ENCODE data around the gene KRTAP10-11. TPM values are rescaled to one million over a fixed set of nuclear protein-coding genes. Genes with fewer than 3 reads are reported as not detected.
"Not testable (repeated sequence)": the region's sequence is repeated elsewhere in the genome, so short reads cannot be mapped to it uniquely, and the experiment has no call there.

KRTAP10-11 gene
- total RNA-seq, 2 experiments from 2014 or later = not detected

- Mint-ChIP-seq H3K4me3 (peak overlapping the region; percentile 30), H3K4me1 (ENCODE audit: low read depth) (peaks cover 38% of the 10 kb centered on the region), H3K27me3 (no peaks in the 10 kb centered on the region), H3K9me3 (peaks cover 26% of the 10 kb centered on the region), H3K27ac (peak overlapping the region; percentile 92), H3K36me3 (peaks cover 25% of the 10 kb centered on the region)
- ChIA-PET POLR2A (interaction anchor here (1.0 kb wide), 1 partner anchor 39 kb away, joined by 4 read pairs; the partner anchor contains the start of gene KRTAP12-3), CTCF (interaction anchor here (1.0 to 1.6 kb wide), 2 partner anchors 37 to 175 kb away, joined by 3 to 9 read pairs; no protein-coding TSS in a partner anchor)
- intact Hi-C loops (cut with micrococcal nuclease) = no loop called here
- peak; percentile 70 for DNase-seq
These were observed 27.3 kb upstream of the KRTAP10-11 start for GRCh38 chr21:44618909-44619308.

DNA sequence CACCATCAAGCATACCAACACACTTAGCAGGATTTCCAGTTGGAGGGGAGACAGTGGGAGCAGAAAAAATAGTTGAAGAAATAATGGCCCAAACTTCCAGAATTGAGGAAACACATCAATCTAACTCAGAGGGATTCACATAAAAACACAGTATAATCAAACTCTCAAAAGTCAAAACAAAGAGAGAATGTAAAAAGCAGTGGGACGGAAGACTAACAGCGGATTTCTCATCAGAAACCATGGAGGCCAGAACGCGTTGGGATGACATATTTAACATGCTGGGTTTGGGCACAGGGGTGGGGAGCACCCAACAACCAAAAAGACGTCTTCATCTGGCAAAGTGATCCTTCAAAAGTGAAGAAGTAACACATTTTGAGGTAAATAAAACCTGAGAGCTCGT lies 26.3 kb upstream of the KRTAP10-11 start:
- CTCF ChIA-PET = interaction anchor here (1.6 kb wide), 1 partner anchor 174 kb away, joined by 9 read pairs; no protein-coding TSS in a partner anchor
- H3K9me3 Mint-ChIP-seq = peaks cover 36% of the 10 kb centered on the region
- DNase-seq = no peak
- intact Hi-C loops (cut with micrococcal nuclease) = no loop called here
- H3K4me3 Mint-ChIP-seq = no peak overlapping the region
- H3K27ac Mint-ChIP-seq = peak overlapping the region; percentile 92
- H3K36me3 Mint-ChIP-seq = peaks cover 29% of the 10 kb centered on the region
- no peaks in the 10 kb centered on the region for H3K27me3 Mint-ChIP-seq
- POLR2A ChIA-PET = no interaction called here
- peaks cover 38% of the 10 kb centered on the region for H3K4me1 Mint-ChIP-seq (ENCODE audit: low read depth)

DNA sequence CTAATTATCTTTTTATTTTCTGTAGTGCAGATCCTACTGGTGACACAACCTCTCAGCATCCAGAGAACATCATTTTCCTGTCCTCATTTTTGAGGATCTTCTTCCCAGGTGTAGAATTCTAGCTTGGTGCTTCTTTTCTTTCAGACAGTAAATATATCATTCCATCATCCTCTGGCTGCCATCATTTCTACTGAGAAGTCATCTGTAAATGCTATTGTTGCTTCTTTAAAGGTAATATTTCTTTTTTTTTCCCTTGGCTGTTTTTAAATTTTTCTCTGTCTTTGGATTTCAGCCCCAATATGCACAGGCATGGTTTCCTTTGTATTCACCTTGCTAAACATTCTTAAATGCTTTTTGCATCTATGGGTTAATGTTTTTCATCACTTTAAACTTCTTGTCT lies 22.6 kb upstream of the KRTAP10-11 start:
- ChIA-PET CTCF (no interaction called here), POLR2A (no interaction called here)
- DNase-seq = no peak
- H3K4me1 Mint-ChIP-seq (ENCODE audit: low read depth) = peaks cover 20% of the 10 kb centered on the region
- peaks cover 29% of the 10 kb centered on the region for H3K36me3 Mint-ChIP-seq
- no peak overlapping the region for H3K4me3 Mint-ChIP-seq
- peaks cover 38% of the 10 kb centered on the region for H3K9me3 Mint-ChIP-seq
- no peaks in the 10 kb centered on the region for H3K27me3 Mint-ChIP-seq
- no peak overlapping the region for H3K27ac Mint-ChIP-seq
- intact Hi-C loops (cut with micrococcal nuclease) = no loop called here

GRCh38 chr21:44625756-44626155 lies 20.5 kb upstream of the KRTAP10-11 start:
- POLR2A ChIA-PET = no interaction called here
- Mint-ChIP-seq H3K27ac (no peak overlapping the region), H3K27me3 (no peaks in the 10 kb centered on the region), H3K4me1 (ENCODE audit: low read depth) (peaks cover 18% of the 10 kb centered on the region), H3K4me3 (no peak overlapping the region), H3K9me3 (peaks cover 31% of the 10 kb centered on the region), H3K36me3 (peaks cover 12% of the 10 kb centered on the region)
- no peak for DNase-seq
- intact Hi-C loops (cut with micrococcal nuclease) = no loop called here
- CTCF ChIA-PET = no interaction called here

- peaks cover 34% of the 10 kb centered on the region for H3K9me3 Mint-ChIP-seq
- H3K4me1 Mint-ChIP-seq (ENCODE audit: low read depth) = peaks cover 18% of the 10 kb centered on the region
- no peak overlapping the region for H3K4me3 Mint-ChIP-seq
- no peak for DNase-seq
- no peaks in the 10 kb centered on the region for H3K27me3 Mint-ChIP-seq
- H3K36me3 Mint-ChIP-seq = peaks cover 15% of the 10 kb centered on the region
- no peak overlapping the region for H3K27ac Mint-ChIP-seq
- intact Hi-C loops (cut with micrococcal nuclease) = no loop called here
- POLR2A ChIA-PET = no interaction called here
- CTCF ChIA-PET = no interaction called here
These were observed 20.0 kb upstream of the KRTAP10-11 start for GRCh38 chr21:44626262-44626661.

- no peak within 1 kb of the TSS for H3K27ac Mint-ChIP-seq
- DNase-seq = no peak
- intact Hi-C loops (cut with micrococcal nuclease) = no loop called here
- H3K36me3 Mint-ChIP-seq = peaks cover 16% of the 10 kb centered on the region
- H3K9me3 Mint-ChIP-seq = peaks cover 38% of the 10 kb centered on the region
- no peaks in the 10 kb centered on the region for H3K27me3 Mint-ChIP-seq
- no peak within 1 kb of the TSS for H3K4me3 Mint-ChIP-seq
- ChIA-PET CTCF (no interaction called here), POLR2A (no interaction called here)
- peaks cover 18% of the 10 kb centered on the region for H3K4me1 Mint-ChIP-seq (ENCODE audit: low read depth)
These were observed 19.5 kb upstream of the KRTAP10-11 start, which contains the start of gene KRTAP10-9 for GRCh38 chr21:44626673-44627143. Gene KRTAP10-9, plus strand, starts transcription at chr21:44627093. Its CDS starts 79 bp downstream, at chr21:44627172.

DNA sequence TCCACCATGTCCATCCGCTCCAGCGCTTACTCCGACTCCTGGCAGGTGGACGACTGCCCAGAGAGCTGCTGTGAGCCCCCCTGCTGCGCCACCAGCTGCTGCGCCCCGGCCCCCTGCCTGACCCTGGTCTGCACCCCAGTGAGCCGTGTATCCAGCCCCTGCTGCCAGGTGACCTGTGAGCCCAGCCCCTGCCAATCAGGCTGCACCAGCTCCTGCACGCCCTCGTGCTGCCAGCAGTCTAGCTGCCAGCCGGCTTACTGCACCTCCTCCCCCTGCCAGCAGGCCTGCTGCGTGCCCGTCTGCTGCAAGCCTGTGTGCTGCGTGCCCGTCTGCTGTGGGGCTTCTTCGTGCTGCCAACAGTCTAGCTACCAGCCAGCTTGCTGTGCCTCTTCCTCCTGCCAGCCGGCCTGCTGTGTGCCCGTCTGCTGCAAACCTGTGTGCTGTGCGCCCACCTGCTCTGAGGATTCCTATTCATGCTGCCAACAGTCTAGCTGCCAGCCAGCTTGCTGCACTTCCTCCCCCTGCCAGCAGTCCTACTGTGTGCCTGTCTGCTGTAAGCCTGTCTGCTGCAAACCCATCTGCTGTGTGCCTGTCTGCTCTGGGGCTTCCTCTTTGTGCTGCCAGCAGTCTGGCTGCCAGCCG lies 18.9 kb upstream of the KRTAP10-11 start:
- CTCF ChIA-PET, H3K27ac Mint-ChIP-seq: not testable (repeated sequence)

GRCh38 chr21:44627831-44628233 lies 18.4 kb upstream of the KRTAP10-11 start:
- CTCF ChIA-PET; DNase-seq; POLR2A ChIA-PET; H3K4me3 Mint-ChIP-seq; intact Hi-C loops (cut with micrococcal nuclease); H3K27me3 Mint-ChIP-seq; H3K27ac Mint-ChIP-seq: not testable (repeated sequence)
- Mint-ChIP-seq H3K9me3 (peaks cover 47% of the 10 kb centered on the region), H3K4me1 (ENCODE audit: low read depth) (peaks cover 18% of the 10 kb centered on the region), H3K36me3 (peaks cover 21% of the 10 kb centered on the region)

More for the DNA sequence above, 18.9 kb upstream of the KRTAP10-11 start:
- DNase-seq; intact Hi-C loops (cut with micrococcal nuclease); POLR2A ChIA-PET; H3K27me3 Mint-ChIP-seq; H3K4me3 Mint-ChIP-seq: not testable (repeated sequence)
- H3K4me1 Mint-ChIP-seq (ENCODE audit: low read depth) = peaks cover 18% of the 10 kb centered on the region
- peaks cover 21% of the 10 kb centered on the region for H3K36me3 Mint-ChIP-seq
- H3K9me3 Mint-ChIP-seq = peaks cover 44% of the 10 kb centered on the region

GRCh38 chr21:44628707-44629391 lies 17.4 kb upstream of the KRTAP10-11 start:
- peaks cover 17% of the 10 kb centered on the region for H3K36me3 Mint-ChIP-seq
- H3K4me3 Mint-ChIP-seq = no peak overlapping the region
- H3K27ac Mint-ChIP-seq = no peak overlapping the region
- H3K27me3 Mint-ChIP-seq = no peaks in the 10 kb centered on the region
- DNase-seq = no peak
- ChIA-PET POLR2A (no interaction called here), CTCF (no interaction called here)
- intact Hi-C loops (cut with micrococcal nuclease) = no loop called here
- peaks cover 18% of the 10 kb centered on the region for H3K4me1 Mint-ChIP-seq (ENCODE audit: low read depth)
- peaks cover 46% of the 10 kb centered on the region for H3K9me3 Mint-ChIP-seq

DNA sequence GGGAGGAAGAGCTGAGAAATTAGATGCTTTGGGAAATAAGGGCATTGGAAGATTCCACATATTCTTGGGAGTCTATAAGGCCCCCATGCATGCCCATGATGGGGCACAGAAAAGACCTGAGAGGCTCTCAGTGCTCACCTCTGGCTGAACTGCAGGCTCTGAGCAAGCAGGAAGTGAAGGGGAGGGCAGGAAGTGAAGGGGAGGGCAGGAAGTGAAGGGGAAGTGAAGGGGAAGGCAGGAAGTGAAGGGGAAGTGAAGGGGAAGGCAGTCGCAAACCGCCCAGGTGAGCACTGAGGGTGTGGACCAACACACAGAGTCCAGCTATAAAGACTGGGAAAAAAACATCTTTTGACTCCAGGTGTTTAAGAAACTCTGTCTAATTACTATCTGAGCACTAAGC lies 15.8 kb upstream of the KRTAP10-11 start:
- Mint-ChIP-seq H3K27me3 (no peaks in the 10 kb centered on the region), H3K36me3 (peaks cover 12% of the 10 kb centered on the region), H3K4me1 (ENCODE audit: low read depth) (peaks cover 18% of the 10 kb centered on the region), H3K9me3 (peaks cover 34% of the 10 kb centered on the region), H3K4me3 (no peak overlapping the region), H3K27ac (no peak overlapping the region)
- CTCF ChIA-PET = no interaction called here
- no peak for DNase-seq
- POLR2A ChIA-PET = no interaction called here
- intact Hi-C loops (cut with micrococcal nuclease) = no loop called here

GRCh38 chr21:44632067-44632466 lies 14.1 kb upstream of the KRTAP10-11 start:
- Mint-ChIP-seq H3K4me3 (no peak overlapping the region), H3K9me3 (peaks cover 34% of the 10 kb centered on the region), H3K4me1 (ENCODE audit: low read depth) (peaks cover 18% of the 10 kb centered on the region), H3K27ac (no peak overlapping the region), H3K27me3 (no peaks in the 10 kb centered on the region), H3K36me3 (peaks cover 12% of the 10 kb centered on the region)
- ChIA-PET POLR2A (no interaction called here), CTCF (no interaction called here)
- intact Hi-C loops (cut with micrococcal nuclease) = no loop called here
- no peak for DNase-seq

GRCh38 chr21:44636209-44637017 lies 9.8 kb upstream of the KRTAP10-11 start:
- peaks cover 9% of the 10 kb centered on the region for H3K36me3 Mint-ChIP-seq
- H3K9me3 Mint-ChIP-seq = peaks cover 29% of the 10 kb centered on the region
- peaks cover 5% of the 10 kb centered on the region for H3K27me3 Mint-ChIP-seq
- DNase-seq = no peak
- H3K4me3 Mint-ChIP-seq = no peak overlapping the region
- H3K27ac Mint-ChIP-seq = no peak overlapping the region
- ChIA-PET CTCF (no interaction called here), POLR2A (no interaction called here)
- intact Hi-C loops (cut with micrococcal nuclease) = no loop called here
- H3K4me1 Mint-ChIP-seq (ENCODE audit: low read depth) = no peaks in the 10 kb centered on the region
